ENCODE data around the gene RAI14.

The RAI14 gene

GRCh38 chr5:34648039-34648839 lies 7.9 kb upstream of the RAI14 start:
- no peak for DNase-seq

- no peak for DNase-seq
Observed at GRCh38 chr5:34648840-34649158, 7.3 kb upstream of the RAI14 start.

GRCh38 chr5:34651791-34652190 lies 4.3 kb upstream of the RAI14 start:
- no peak for DNase-seq

- no peak for DNase-seq
Observed at GRCh38 chr5:34652466-34652865, 3.7 kb upstream of the RAI14 start.

GRCh38 chr5:34652914-34653313 lies 3.2 kb upstream of the RAI14 start:
- DNase-seq = no peak

- DNase-seq = no peak
Observed at GRCh38 chr5:34653708-34654107, 2.4 kb upstream of the RAI14 start.

- peak; percentile 63 for DNase-seq
Observed at GRCh38 chr5:34655354-34655991, 655 bp upstream of the RAI14 start.

- no peak for DNase-seq
Observed at GRCh38 chr5:34656700-34657273, 659 bp downstream of the RAI14 start.

GRCh38 chr5:34657274-34657921 lies 1.3 kb downstream of the RAI14 start:
- peak; percentile 6 for DNase-seq

GRCh38 chr5:34657988-34658387 lies 1.9 kb downstream of the RAI14 start:
- DNase-seq = no peak

- no peak for DNase-seq
Observed at GRCh38 chr5:34659168-34659567, 3.0 kb downstream of the RAI14 start.

GRCh38 chr5:34660444-34660843 lies 4.3 kb downstream of the RAI14 start:
- no peak for DNase-seq

- no peak for DNase-seq
Observed at GRCh38 chr5:34663771-34664496, 7.8 kb downstream of the RAI14 start.

- DNase-seq = no peak
Observed at GRCh38 chr5:34666392-34667080, 10.4 kb downstream of the RAI14 start.

- no peak for DNase-seq
Observed at GRCh38 chr5:34667705-34668104, 11.6 kb downstream of the RAI14 start.

- no peak for DNase-seq
Observed at GRCh38 chr5:34669931-34670516, 13.9 kb downstream of the RAI14 start.

- no peak for DNase-seq
Observed at GRCh38 chr5:34672196-34672595, 16.1 kb downstream of the RAI14 start.

- DNase-seq = no peak
Observed at GRCh38 chr5:34673463-34674125, 17.5 kb downstream of the RAI14 start.

- no peak for DNase-seq
Observed at GRCh38 chr5:34674187-34674586, 18.1 kb downstream of the RAI14 start.

GRCh38 chr5:34675857-34676256 lies 19.7 kb downstream of the RAI14 start:
- DNase-seq = no peak

GRCh38 chr5:34676416-34676815 lies 20.3 kb downstream of the RAI14 start:
- no peak for DNase-seq

- no peak for DNase-seq
Observed at GRCh38 chr5:34677428-34677827, 21.3 kb downstream of the RAI14 start.

Measured in midbrain (tissue), 1 donor.